ENCODE data around the gene SURF1. TPM values are rescaled to one million over a fixed set of nuclear protein-coding genes. Genes with fewer than 3 reads are reported as not detected.

Gene SURF1
- total RNA-seq, 1 donor from 2014 or later: 36.2 TPM

- peaks cover 19% of the 10 kb centered on the region for H3K4me1 Mint-ChIP-seq (ENCODE audit: unreplicated experiment)
- H3K36me3 Mint-ChIP-seq (ENCODE audit: unreplicated experiment): peaks cover 26% of the 10 kb centered on the region
- H3K27ac Mint-ChIP-seq (ENCODE audit: unreplicated experiment): no peak overlapping the region
- TF ChIP-seq CTCF (IDR thresholded peaks at IDR 0.05): no peak
- no peaks in the 10 kb centered on the region for H3K9me3 Mint-ChIP-seq (ENCODE audit: unreplicated experiment)
- H3K4me3 Mint-ChIP-seq (ENCODE audit: unreplicated experiment): no peak overlapping the region
- no peaks in the 10 kb centered on the region for H3K27me3 Mint-ChIP-seq (ENCODE audit: unreplicated experiment)
- DNase-seq (ENCODE audit: extremely low spot score, unreplicated experiment): no peak
These were observed 12.2 kb downstream of the SURF1 start for GRCh38 chr9:133344071-133344470.

- Mint-ChIP-seq H3K4me1 (ENCODE audit: unreplicated experiment) (peaks cover 12% of the 10 kb centered on the region), H3K9me3 (ENCODE audit: unreplicated experiment) (no peaks in the 10 kb centered on the region), H3K36me3 (ENCODE audit: unreplicated experiment) (peaks cover 24% of the 10 kb centered on the region), H3K27me3 (ENCODE audit: unreplicated experiment) (no peaks in the 10 kb centered on the region), H3K4me3 (ENCODE audit: unreplicated experiment) (no peak overlapping the region), H3K27ac (ENCODE audit: unreplicated experiment) (no peak overlapping the region)
- DNase-seq (ENCODE audit: extremely low spot score, unreplicated experiment): no peak
- no peak for TF ChIP-seq CTCF (IDR thresholded peaks at IDR 0.05)
These were observed 13.7 kb downstream of the SURF1 start for GRCh38 chr9:133342570-133342969.

GRCh38 chr9:133342069-133342406 lies 14.2 kb downstream of the SURF1 start:
- H3K27me3 Mint-ChIP-seq (ENCODE audit: unreplicated experiment): no peaks in the 10 kb centered on the region
- DNase-seq (ENCODE audit: extremely low spot score, unreplicated experiment): no peak
- peaks cover 24% of the 10 kb centered on the region for H3K36me3 Mint-ChIP-seq (ENCODE audit: unreplicated experiment)
- H3K27ac Mint-ChIP-seq (ENCODE audit: unreplicated experiment): no peak overlapping the region
- peaks cover 11% of the 10 kb centered on the region for H3K4me1 Mint-ChIP-seq (ENCODE audit: unreplicated experiment)
- H3K4me3 Mint-ChIP-seq (ENCODE audit: unreplicated experiment): no peak overlapping the region
- TF ChIP-seq CTCF (IDR thresholded peaks at IDR 0.05): no peak
- no peaks in the 10 kb centered on the region for H3K9me3 Mint-ChIP-seq (ENCODE audit: unreplicated experiment)

GRCh38 chr9:133341369-133342068 lies 14.8 kb downstream of the SURF1 start:
- peaks cover 7% of the 10 kb centered on the region for H3K4me1 Mint-ChIP-seq (ENCODE audit: unreplicated experiment)
- DNase-seq (ENCODE audit: extremely low spot score, unreplicated experiment): no peak
- H3K9me3 Mint-ChIP-seq (ENCODE audit: unreplicated experiment): no peaks in the 10 kb centered on the region
- no peak overlapping the region for H3K27ac Mint-ChIP-seq (ENCODE audit: unreplicated experiment)
- peaks cover 24% of the 10 kb centered on the region for H3K36me3 Mint-ChIP-seq (ENCODE audit: unreplicated experiment)
- H3K4me3 Mint-ChIP-seq (ENCODE audit: unreplicated experiment): no peak overlapping the region
- no peaks in the 10 kb centered on the region for H3K27me3 Mint-ChIP-seq (ENCODE audit: unreplicated experiment)
- no peak for TF ChIP-seq CTCF (IDR thresholded peaks at IDR 0.05)

GRCh38 chr9:133340916-133341315 lies 15.4 kb downstream of the SURF1 start:
- Mint-ChIP-seq H3K27me3 (ENCODE audit: unreplicated experiment) (no peaks in the 10 kb centered on the region), H3K27ac (ENCODE audit: unreplicated experiment) (no peak overlapping the region), H3K4me1 (ENCODE audit: unreplicated experiment) (peaks cover 5% of the 10 kb centered on the region), H3K9me3 (ENCODE audit: unreplicated experiment) (no peaks in the 10 kb centered on the region), H3K36me3 (ENCODE audit: unreplicated experiment) (peaks cover 24% of the 10 kb centered on the region), H3K4me3 (ENCODE audit: unreplicated experiment) (no peak overlapping the region)
- no peak for TF ChIP-seq CTCF (IDR thresholded peaks at IDR 0.05)
- no peak for DNase-seq (ENCODE audit: extremely low spot score, unreplicated experiment)

Measured in osteocyte (in vitro differentiated cells).